HG03432 (cell line): ENCODE results near the gene UNC5A.
"Not testable (repeated sequence)": the region's sequence is repeated elsewhere in the genome, so short reads cannot be mapped to it uniquely, and the experiment has no call there.

Experiments
- ATAC-seq: cut with Tn5 transposase; IDR thresholded peaks from one replicate; pipeline ENCODE4 v1.9.1; 2021; ENCODE audit warnings: mild to moderate bottlenecking, moderate library complexity; ENCODE audit not compliant: unreplicated experiment

UNC5A gene

GRCh38 chr5:176862330-176862995 is 52.1 kb downstream of the UNC5A start:
- ATAC-seq, result no peak

GRCh38 chr5:176863041-176863764 is 52.8 kb downstream of the UNC5A start:
- no peak for ATAC-seq

- no peak for ATAC-seq
Observed at GRCh38 chr5:176863765-176864098, 53.4 kb downstream of the UNC5A start.

- no peak for ATAC-seq
Observed at GRCh38 chr5:176864755-176865154, 54.4 kb downstream of the UNC5A start.

GRCh38 chr5:176865964-176866363 is 55.6 kb downstream of the UNC5A start:
- no peak for ATAC-seq

GRCh38 chr5:176866707-176867310 is 56.5 kb downstream of the UNC5A start:
- no peak for ATAC-seq

GRCh38 chr5:176868126-176868525 is 57.8 kb downstream of the UNC5A start:
- ATAC-seq, result no peak

GRCh38 chr5:176868731-176869130 is 58.4 kb downstream of the UNC5A start:
- ATAC-seq, result no peak

GRCh38 chr5:176869501-176870109 is 59.2 kb downstream of the UNC5A start:
- no peak for ATAC-seq

- ATAC-seq, result no peak
Observed at GRCh38 chr5:176870110-176870591, 59.8 kb downstream of the UNC5A start.

- not testable (repeated sequence) for ATAC-seq
Observed at GRCh38 chr5:176870644-176871043, 60.3 kb downstream of the UNC5A start.

- not testable (repeated sequence) for ATAC-seq
Observed at GRCh38 chr5:176872586-176872985, 62.2 kb downstream of the UNC5A start.

GRCh38 chr5:176873011-176873410 is 62.7 kb downstream of the UNC5A start:
- not testable (repeated sequence) for ATAC-seq

- no peak for ATAC-seq
Observed at GRCh38 chr5:176873541-176874172, 63.3 kb downstream of the UNC5A start.

- ATAC-seq, result no peak
Observed at GRCh38 chr5:176874198-176874780, 63.9 kb downstream of the UNC5A start.

GRCh38 chr5:176875014-176875550 is 64.7 kb downstream of the UNC5A start:
- no peak for ATAC-seq

- no peak for ATAC-seq
Observed at GRCh38 chr5:176875783-176876505, 65.6 kb downstream of the UNC5A start.

GRCh38 chr5:176876506-176877431 is 66.4 kb downstream of the UNC5A start:
- ATAC-seq, result no peak
